ENCODE measurements around the gene TAF4.

TAF4 gene

DNA sequence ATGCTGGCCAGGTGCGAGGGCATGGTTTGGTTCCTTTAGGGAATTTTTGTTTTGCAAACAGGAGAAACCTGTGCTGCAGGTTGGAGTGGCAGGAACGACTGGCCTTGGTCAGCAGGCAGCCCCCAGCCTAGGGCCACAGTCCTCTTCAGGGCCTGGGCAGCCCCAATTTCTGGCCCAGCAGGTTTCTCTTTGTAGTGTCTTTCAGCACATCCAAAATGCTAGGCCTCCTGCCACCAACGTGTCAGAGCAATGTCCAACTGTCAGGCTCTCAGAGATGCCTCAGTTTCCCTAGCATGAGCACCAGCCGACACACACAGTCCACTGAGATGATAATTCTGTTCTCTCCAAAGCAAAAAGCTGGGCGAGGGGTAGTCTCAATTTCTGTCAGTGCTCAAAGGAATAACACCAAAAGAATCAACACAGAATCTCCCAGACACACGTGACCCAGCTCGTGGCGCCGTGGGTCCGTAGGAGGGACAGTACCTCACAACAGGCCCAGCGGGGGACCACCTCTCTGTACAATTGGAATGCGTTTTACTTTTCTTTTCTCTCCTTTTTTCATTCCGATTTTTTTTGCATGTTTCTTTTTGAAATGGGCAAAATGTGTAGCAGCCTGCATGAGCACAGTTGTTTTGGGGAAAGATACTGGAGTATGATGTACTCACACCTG, 125.9 kb downstream of the TAF4 start:
- no peak for DNase-seq

DNA sequence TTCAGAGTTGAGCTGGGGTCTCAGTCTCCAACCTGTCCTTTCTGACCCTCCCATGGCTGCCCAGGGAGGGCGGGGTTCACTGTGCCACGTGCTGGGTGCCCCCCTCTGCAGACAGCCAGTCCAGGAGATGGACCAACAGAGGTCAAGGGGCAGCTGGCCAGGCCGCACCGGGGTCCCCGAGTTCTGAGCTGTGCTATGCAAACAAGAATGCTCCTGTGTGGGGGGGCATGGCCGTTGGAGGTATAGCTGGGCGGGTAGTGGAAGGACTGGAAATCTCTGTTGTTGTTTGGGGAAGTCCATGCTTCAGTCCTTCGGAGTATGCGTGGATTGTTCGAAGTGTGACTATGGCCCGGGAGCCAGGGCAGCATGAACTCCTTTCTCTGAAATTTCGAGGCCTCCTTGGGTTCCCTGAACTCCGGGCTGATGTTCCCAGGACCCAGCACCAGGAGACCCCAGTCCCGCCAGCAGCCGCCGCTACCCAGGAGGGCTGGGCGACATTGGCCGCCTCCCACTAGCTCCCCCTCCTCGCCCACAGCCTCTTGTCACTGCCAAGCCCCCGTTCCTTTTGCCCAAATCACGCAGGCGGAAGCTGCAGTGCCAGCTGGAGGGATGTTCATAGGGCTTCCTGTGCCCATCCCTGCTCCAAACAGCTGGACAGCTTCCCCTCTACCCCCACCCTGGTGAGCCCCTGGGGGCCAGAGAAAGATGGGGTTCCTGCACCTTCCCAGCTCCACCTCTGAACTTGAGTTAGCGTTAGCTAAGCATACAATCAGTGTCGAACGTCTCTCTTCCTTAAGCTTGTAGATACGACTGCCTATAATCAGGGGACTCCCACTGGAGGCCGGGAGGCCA, 126.6 kb downstream of the TAF4 start:
- DNase-seq: no peak

DNA sequence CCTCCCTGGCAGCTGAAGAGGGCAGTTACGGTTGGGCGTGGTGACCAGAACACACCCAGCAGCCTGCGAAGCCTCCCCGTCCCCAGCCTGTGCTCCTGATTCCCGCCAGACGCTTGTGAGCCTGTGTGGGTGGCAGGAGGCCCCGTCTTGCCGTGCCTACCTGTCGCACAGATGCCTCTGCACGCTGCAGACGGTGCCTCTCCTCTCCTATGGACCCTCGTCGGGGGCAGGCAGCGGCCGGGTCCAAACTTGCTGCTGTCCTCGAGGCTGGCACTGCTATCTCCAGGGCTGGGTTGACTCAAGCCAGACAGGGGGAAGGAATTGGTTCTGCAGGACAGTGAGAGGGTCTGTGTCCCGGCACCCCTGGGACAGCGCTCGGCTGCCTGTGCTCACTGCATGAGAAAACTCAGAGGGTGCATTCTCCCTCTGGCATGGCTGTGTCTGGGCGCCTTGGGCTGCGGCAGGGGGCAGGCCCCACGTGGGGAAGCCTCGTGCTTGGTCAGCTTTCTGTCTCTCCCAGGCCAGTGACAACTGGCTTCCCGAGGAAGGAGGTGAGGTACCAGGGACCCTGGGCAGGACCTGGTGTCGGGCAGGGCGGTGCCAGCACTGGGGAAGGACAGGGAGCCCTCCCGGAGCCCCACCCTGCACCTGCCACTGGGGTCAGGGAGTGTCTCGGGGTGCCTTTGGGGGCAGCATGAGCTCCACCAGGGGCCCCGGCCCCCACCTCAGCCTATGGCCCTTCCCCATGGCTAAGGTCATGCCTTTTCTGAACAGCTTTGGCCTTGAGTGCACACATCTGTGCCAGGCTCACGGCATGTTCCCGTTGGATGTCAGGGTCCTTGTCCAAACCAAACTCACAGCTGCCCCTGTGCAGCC, 127.5 kb downstream of the TAF4 start:
- DNase-seq: no peak

DNA sequence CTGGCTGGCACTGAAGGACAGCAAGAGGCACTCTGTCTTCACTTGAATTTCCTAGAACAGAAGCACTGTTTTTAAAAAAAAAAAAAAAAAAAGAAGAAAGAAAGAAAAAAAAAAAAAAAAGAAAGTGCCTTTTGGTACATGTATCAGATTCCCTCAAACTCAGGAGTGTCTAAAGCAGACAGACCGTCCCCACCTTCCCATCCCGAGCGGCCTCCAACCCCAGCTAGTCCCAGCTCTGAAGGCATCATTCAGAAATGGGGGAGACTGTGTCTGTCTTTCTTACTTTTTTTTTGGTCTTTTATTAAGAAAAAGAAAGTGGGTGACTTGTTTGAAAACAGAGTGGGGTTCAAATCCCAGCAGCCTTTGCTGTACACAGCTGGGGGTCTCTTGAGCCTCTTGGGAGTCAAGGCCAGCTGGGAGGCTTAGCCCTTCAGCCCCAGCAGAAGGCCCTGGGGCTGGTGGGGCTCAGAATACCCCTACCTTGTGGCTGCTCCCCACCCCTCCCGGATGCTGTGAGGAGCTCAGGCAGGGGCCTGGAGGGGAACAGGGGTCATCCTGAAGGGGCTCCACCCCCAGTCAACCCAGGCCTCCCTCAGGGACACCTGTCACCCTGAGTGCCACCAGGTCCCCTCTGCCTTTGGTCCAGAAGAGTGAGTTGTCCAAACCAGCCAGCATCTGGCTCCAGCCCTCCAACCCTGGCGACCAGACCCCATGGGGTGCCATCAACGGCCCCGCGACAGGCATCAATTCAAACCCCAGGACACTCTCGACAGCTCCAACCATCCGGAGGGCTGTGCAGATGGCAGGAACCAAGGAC, 128.3 kb downstream of the TAF4 start:
- DNase-seq: no peak

DNA sequence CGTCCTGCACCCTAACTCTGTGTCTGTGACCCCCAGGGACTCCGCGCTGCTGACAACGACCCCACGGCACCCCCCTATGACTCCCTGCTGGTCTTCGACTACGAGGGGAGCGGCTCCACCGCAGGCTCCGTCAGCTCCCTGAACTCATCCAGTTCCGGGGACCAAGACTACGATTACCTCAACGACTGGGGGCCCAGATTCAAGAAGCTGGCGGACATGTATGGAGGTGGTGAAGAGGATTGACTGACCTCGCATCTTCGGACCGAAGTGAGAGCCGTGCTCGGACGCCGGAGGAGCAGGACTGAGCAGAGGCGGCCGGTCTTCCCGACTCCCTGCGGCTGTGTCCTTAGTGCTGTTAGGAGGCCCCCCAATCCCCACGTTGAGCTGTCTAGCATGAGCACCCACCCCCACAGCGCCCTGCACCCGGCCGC, 129.0 kb downstream of the TAF4 start:
- no peak for DNase-seq

DNA sequence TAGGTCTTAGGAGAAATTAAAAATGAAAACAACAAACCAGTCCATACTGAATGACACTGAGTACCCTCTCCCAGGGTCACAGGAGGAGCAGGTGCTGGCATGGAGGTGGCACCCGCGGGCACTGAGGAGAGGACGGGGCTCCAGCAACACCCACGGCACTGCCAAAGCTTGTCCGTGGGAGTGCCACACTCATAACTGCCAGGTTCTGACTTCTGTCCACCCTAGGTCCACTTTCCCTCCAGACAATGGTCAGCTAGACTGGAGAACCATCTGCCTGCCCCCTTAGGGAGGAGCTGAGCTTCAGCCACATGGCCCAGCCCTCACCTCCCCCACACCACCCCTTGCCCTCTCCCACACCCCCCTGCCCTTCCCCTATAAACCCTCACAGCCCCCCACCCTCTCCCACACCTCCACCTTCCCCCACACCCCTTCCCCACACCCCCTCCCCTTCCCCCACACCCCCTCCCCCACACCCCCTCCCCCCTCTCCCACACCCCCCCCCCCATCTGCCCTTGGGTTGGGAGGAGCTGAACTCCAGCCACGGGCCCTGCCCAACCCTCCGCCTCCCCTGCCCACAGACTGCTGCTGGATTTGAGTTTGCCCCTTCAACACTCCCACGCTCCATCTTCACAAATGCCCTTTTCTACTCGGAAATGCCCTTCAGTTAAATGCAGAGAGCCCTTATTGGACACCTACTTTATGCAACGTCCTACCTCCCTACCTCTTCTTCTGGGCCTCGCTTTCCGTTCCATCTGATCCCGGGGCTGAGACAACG, 129.6 kb downstream of the TAF4 start:
- no peak for DNase-seq

DNA sequence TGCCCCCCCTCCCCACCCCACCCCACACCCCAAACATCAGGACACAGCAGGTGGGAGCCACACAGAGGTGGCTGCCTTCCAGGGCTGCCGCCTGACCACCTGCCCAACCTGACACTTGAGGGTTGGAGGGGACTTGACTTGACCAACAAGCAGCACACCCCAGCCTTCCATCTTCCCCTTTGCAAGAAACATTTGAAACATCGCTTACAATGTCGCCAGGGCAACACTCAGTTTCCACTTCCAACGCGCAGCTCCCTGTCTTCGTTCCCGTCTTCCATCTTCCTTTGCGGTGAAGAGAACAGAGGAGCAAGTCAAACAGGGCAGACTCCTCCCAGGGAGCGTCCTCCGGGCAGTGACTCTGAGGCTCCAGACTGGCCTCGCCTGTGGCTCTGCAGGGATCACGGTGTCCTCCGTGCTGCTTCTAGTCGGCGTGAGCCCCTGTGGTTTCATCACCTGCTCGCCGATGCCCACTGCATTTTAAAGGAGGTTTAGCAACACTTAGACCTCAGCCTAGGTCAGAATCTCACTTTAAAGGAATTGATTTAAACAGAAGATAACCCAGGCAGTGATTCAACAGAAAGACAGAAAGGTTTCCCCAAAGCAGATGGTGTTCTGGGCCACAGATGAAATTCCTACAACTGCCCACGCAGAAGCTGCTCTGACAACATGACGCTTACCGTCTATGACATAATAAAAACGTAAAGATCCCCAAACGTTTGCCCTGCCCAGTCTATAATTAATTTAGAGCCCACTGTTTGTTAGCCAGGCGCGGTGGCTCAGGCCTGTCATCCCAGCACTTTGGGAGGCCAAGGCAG, 130.8 kb downstream of the TAF4 start:
- DNase-seq: no peak

DNA sequence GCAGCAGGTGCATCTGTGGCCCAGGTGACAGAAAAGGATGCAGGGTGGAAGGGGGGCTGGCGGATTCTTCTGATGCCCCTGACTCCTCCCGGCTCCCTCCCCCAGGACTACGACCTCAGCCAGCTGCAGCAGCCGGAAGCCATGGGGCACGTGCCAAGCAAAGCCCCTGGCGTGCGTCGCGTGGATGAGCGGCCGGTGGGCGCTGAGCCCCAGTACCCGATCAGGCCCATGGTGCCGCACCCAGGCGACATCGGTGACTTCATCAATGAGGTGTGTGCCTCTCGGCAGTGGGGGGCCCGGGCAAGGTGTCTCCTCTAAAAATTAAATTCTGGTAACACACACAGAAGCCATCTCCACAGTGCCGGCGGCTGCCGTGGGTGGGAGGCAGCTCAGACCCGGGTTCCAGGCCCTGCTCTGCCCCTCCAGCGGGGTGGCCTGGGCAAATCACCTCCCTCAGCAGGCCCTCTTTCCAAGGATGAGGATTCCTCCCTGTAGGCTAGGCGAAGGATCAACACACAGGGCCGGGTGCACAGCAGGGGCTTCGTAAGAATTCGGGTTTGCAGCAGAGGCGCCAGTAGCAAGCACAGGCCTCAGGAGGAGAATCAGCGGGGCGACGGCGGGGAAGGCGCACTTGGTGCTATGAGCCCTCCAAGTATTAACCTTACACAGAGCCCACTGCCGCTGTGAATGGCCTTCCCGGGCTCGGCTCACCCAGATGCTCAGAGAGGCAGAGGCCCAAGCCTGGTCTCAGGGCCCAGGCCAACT, 131.5 kb downstream of the TAF4 start:
- no peak for DNase-seq

DNA sequence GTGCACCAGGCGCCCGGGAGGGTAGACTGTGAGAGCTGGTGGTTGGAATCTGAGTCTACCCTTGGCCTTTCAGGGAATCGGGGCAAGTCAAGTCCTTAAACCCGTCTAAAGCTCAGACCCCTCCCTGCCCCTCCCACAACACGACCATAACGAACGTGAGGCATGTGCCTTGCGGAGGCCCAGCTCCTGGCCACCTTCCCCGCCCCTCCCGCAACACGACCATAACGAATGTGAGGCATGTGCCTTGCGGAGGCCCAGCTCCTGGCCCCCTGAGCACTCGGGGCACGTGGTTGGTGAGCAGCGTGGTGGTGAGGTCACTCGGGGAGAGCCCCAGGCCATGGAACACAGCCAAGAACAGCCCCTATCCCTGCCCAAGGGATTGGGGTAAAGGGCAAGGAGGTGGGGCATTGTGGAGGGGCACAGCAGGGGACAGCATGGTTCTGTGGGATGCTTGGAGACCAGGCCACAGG, 132.2 kb downstream of the TAF4 start:
- DNase-seq: no peak

DNA sequence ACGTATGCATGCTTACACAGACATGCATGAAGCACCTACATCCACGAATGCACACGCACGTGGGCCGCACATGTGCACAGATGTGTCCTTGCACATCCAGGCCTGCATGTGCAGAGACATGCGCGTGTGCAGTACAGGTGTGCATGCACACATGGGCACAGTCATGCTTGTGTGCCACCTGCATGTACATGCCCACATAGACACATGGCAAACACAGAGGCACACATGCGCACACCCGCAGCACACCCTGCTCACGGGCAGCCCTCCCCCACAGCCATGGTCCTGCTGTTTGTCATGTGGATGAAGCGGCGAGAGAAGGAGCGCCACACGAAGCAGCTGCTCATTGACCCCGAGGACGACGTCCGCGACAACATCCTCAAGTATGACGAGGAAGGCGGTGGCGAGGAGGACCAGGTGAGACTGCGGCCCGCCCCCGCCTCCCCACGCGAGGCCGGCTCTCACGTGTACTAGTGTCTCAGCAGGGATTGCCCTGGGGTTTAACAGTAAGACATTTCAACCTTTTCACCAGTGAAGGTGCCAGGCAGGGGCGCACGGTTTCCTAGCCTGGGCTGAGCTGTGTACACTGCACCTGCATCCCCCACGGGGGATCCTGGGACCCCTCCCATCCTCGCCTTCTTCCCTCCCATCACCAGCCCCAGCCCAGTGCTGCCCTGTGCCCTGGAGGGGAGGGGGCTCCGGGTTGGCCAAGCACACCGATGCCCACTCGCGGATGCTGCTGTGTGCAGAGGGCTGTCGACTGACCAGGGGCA, 132.8 kb downstream of the TAF4 start:
- no peak for DNase-seq

DNA sequence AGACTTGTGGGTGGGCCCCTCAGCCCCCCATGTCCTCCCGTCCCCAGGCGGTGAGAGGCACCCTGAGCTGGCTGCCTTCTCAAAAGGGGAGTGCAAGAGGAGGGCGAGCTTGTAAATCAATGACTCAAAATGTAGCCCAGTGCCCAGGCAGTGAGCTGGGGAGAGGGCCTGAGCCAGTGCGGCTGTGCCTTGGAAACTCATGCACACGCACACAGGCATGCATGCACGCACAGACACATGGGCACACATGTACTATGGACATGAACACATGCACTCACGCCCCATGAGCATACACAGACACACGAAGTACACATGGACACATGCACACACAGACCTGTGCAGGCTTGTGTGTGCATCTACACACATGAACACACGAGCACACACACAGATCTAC, 133.5 kb downstream of the TAF4 start:
- DNase-seq: no peak

DNA sequence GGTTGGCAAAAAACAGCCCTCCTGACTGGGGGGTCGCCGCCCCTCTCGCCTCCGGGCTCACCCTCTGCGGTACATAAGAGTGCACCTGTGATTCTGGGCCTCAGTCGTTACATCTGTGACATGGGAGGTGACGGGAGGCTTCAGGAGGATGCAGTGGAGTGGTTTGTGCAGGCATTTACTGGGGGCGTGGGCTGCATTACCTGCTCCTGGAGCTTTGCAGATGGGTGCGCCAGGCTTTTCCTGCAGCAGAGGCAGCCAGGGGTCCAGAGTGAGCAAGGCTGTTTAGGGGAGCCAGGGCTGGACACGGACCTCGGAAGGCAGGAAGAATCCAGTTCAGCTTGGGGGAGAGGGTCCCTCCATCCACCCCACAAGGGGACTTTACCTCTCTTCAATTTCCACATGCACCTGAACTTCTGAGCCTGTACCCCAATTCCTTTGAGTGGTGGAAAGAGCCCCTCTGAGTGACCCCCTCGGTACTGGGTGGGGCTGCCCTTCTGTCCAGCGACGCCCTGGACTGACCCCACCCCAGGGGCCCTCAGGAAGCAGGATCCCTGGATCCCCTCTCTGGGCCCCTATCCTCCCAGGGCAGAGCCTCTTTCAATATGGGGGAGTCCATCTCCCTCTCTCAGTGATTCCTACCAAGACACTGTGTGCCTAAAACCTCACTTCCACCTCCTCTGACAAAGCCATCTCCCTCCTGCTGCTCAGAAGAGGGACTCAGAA, 134.0 kb downstream of the TAF4 start:
- no peak for DNase-seq

DNA sequence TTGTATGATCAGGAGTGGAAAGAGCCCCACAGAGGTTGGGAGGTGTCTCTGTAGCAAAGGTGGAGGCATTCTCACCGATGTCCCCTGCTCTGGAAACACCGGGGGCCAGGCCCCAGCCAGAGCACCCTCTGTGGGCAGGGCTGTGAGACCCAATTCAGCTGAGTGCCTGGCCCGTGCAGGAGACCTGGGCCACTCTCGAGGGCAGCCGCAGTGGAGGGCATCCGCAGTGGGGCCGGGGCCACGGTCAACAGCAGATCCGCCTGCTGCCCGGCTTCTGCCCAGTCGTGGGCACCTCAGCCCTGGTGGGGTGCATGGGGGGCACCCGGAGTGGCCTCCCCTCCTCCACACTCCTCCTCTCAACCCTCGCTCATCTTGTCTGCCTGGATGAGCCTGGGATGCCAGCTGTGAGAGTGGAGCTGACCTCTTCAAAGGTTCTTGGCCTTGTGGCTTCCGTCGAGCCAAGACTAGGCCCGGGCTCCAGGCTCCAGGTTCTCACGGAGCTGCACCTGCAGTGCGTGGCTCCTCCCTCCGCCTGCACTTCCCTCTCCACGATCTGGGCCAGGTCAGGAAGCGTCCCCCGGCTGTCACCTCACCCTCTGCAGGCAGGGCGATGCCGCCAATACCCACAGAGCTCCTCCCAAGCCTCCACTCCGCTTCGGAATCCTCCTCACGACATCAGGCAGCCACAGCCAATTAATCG, 134.8 kb downstream of the TAF4 start:
- DNase-seq: no peak

DNA sequence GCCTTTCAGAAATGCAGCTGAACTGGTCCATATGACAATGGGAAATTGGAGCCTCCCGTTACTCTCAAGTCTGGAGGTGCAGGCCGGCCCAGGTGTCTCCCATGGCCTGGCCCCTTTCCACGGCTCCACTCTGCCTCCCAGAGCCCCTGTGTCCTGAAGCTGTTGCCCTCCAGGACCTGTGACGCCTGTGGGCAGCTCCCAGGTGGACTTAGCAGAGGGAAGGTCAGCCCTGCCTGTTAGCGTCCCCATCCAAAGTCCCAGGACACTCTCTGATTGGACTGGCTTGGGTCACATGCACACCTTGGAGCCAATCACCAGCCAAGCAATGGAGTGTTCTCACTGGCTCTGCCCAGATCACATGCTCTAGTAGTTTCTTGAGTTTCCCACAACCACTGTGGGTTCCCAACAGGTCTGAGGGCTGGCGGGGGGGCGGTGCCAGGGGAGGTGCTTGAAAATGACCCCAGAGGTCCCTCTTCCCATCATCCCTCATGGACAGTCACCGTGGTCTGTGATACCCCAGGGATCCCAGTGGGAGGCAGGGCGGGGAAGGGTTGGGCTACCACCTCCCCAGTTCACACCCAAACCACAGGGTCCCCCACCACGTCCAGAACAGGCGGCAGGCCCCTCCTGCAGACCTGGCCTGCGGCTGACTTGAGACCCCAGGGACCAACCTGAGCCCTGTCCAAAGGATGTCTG, 135.6 kb downstream of the TAF4 start:
- DNase-seq: no peak

DNA sequence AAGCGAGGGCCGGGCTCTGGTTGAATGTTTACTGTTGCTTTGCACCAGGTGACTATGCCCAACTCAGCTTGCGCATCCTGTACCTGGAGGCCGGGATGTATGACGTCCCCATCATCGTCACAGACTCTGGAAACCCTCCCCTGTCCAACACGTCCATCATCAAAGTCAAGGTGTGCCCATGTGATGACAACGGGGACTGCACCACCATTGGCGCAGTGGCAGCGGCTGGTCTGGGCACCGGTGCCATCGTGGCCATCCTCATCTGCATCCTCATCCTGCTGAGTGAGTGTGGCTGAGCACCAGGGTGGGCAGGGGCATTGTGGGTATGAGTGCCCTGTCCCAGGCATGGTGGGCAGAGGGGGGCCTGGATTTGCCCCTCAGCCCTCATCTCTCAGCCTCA, 136.1 kb downstream of the TAF4 start:
- no peak for DNase-seq

DNA sequence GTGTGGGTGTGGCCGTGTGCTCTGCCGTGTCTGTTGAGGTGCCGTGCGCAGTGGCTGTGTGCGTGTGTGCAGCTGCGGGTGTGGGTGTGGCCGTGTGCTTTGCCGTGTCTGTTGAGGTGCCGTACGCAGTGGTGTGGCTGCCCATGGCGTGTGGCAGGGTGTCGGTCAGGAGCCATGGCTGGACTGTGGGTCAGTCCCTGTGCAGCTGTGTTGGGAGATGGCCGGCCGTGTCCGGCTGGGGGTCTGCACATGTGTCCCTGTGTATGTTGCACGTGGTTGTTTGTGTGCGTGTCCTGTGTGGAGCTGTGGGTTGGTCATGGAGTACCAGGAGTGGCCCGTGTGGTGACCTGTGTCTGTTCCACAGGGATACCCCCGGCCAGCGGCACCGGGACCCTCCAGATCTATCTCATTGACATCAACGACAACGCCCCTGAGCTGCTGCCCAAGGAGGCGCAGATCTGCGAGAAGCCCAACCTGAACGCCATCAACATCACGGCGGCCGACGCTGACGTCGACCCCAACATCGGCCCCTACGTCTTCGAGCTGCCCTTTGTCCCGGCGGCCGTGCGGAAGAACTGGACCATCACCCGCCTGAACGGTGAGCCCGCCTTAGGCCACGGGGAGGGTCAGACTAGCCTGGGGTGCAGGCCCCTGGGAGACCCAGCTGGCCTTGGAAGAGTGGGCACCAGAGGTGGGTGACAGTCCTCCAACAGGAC, 137.7 kb downstream of the TAF4 start:
- DNase-seq: no peak
